HL-60 (cell line): ENCODE data around the gene RBM6.

Experiments
- DNase-seq, 2 experiments: peaks; one replicate each; pipeline ENCODE4 v3.0.0-alpha.2; 2010 to 2020; ENCODE audit warnings: low read depth in 1 of 2, low spot score in 1 of 2
- H3K27ac ChIP-seq: fragments of 250-450 bp; sonication (Bioruptor Pico); replicated peaks from 2 replicates; pipeline ENCODE4 v1.5.1; 2020; ENCODE audit warnings: mild to moderate bottlenecking, moderate library complexity
- H3K27me3 ChIP-seq: fragments of 250-450 bp; sonication (Bioruptor Pico); 2 replicates; pipeline ENCODE4 v1.5.1; 2021; ENCODE audit warnings: mild to moderate bottlenecking, moderate library complexity; ENCODE audit not compliant: insufficient read depth, poor library complexity, severe bottlenecking
- H3K4me3 ChIP-seq: replicated peaks from 2 replicates; pipeline ENCODE4 v1.5.1; 2011; ENCODE audit warnings: mild to moderate bottlenecking, control low read depth, low read length; ENCODE audit not compliant: insufficient read depth
- GABPA ChIP-seq: IDR thresholded peaks from 2 replicates; pipeline ENCODE4 v1.6.1; 2012; ENCODE audit warnings: low read depth
- POLR2AphosphoS5 ChIP-seq: IDR thresholded peaks from 2 replicates; pipeline ENCODE4 v1.6.1; 2012; ENCODE audit warnings: low read depth
- SPI1 ChIP-seq: IDR thresholded peaks from 2 replicates; pipeline ENCODE4 v1.6.1; 2012; ENCODE audit warnings: low read depth, mild to moderate bottlenecking, borderline replicate concordance
- TF ChIP-seq, protein P1 (sequence below): IDR thresholded peaks from one replicate; pipeline ENCODE4 v1.5.1; 2011; ENCODE audit warnings: low read length, control low read depth, inconsistent platforms; ENCODE audit not compliant: insufficient read depth
- TF ChIP-seq, protein P2 (sequence below): IDR thresholded peaks from 2 replicates; pipeline ENCODE4 v1.6.1; 2012; ENCODE audit warnings: low read depth; ENCODE audit not compliant: insufficient replicate concordance

RBM6 gene

DNA sequence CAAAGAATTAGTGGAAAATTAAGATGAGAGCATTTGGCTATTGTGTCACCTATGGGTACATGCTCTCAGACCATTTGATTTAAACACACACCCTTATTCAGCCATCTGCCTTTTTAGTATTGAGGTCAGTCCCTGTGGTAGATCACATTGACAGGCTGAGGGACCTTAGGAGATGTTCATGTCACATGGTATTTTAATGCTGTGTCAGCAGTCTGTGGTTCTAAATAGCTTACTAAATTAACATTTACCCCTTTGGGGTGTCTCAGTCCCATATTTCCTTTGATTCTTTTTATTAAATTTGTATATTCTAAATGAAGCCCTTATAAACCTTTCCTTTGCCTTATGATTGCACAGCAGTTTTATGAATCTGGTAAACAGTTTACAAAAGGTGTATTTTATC lies 151.0 kb downstream of the RBM6 start:
- no peak overlapping the region for H3K4me3 ChIP-seq
- no peak for DNase-seq
- peak overlapping the region; percentile 95 for H3K27ac ChIP-seq
- TF ChIP-seq SPI1 = no peak
- no peak for TF ChIP-seq POLR2AphosphoS5
- TF ChIP-seq, protein P1, sequence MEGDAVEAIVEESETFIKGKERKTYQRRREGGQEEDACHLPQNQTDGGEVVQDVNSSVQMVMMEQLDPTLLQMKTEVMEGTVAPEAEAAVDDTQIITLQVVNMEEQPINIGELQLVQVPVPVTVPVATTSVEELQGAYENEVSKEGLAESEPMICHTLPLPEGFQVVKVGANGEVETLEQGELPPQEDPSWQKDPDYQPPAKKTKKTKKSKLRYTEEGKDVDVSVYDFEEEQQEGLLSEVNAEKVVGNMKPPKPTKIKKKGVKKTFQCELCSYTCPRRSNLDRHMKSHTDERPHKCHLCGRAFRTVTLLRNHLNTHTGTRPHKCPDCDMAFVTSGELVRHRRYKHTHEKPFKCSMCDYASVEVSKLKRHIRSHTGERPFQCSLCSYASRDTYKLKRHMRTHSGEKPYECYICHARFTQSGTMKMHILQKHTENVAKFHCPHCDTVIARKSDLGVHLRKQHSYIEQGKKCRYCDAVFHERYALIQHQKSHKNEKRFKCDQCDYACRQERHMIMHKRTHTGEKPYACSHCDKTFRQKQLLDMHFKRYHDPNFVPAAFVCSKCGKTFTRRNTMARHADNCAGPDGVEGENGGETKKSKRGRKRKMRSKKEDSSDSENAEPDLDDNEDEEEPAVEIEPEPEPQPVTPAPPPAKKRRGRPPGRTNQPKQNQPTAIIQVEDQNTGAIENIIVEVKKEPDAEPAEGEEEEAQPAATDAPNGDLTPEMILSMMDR = no peak
- TF ChIP-seq, protein P2, sequence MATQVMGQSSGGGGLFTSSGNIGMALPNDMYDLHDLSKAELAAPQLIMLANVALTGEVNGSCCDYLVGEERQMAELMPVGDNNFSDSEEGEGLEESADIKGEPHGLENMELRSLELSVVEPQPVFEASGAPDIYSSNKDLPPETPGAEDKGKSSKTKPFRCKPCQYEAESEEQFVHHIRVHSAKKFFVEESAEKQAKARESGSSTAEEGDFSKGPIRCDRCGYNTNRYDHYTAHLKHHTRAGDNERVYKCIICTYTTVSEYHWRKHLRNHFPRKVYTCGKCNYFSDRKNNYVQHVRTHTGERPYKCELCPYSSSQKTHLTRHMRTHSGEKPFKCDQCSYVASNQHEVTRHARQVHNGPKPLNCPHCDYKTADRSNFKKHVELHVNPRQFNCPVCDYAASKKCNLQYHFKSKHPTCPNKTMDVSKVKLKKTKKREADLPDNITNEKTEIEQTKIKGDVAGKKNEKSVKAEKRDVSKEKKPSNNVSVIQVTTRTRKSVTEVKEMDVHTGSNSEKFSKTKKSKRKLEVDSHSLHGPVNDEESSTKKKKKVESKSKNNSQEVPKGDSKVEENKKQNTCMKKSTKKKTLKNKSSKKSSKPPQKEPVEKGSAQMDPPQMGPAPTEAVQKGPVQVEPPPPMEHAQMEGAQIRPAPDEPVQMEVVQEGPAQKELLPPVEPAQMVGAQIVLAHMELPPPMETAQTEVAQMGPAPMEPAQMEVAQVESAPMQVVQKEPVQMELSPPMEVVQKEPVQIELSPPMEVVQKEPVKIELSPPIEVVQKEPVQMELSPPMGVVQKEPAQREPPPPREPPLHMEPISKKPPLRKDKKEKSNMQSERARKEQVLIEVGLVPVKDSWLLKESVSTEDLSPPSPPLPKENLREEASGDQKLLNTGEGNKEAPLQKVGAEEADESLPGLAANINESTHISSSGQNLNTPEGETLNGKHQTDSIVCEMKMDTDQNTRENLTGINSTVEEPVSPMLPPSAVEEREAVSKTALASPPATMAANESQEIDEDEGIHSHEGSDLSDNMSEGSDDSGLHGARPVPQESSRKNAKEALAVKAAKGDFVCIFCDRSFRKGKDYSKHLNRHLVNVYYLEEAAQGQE = no peak
- no peak for TF ChIP-seq GABPA
- no peaks in the 10 kb centered on the region for H3K27me3 ChIP-seq

DNA sequence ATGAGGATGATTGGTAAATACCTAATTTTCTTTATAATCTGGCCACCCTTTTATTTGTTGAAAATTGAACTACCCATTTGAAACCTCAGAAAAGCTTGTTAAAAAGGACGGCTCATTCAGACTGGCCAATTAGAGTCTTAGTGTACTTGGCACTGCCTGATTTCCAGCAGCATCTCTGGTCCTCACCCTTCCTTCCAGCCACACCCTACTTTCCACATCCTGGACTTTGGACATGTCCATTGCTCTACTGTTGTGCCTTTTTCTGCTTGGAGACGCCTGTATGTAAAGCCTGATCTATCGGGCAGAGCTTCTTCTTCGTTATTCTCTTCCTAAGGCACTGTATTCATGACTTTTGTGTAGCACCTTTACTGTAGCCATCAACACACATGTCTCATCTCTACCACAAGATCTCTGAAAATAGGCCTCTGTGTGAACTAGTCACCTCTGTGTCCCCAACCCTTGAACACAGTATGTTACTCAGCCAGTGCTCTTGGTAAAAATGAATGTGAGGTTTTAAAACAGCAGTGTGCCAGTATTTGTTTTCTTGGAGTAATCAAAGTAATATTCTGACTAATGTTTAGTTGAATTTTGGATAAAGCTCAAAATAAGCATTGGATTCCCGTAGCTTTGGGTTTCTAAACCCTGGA lies 155.5 kb downstream of the RBM6 start:
- no peaks in the 10 kb centered on the region for H3K27me3 ChIP-seq
- DNase-seq = no peak
- TF ChIP-seq, protein P2 = no peak
- TF ChIP-seq GABPA (no peak), SPI1 (no peak)
- TF ChIP-seq, protein P1 = no peak

DNA sequence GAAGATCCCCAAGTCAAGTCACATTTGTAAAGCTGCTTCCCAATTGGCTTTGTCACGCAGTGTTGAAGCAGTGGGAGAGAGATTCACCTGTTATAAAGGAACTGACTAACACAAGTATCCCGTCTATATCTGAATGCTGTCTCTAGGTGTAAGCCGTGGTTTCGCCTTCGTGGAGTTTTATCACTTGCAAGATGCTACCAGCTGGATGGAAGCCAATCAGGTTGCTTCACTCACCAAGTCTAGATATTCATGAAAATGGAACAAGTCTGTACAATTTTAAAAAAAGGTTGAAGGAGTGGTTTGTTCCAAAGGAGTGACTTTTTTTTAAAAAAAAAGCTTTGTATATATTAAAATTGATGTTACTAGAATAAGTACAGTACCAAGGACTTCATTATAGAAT lies 160.4 kb downstream of the RBM6 start:
- H3K4me3 ChIP-seq = no peak overlapping the region
- H3K27ac ChIP-seq = no peak overlapping the region
- no peak for DNase-seq
- no peaks in the 10 kb centered on the region for H3K27me3 ChIP-seq
- TF ChIP-seq POLR2AphosphoS5 (no peak), GABPA (no peak), SPI1 (no peak)
- TF ChIP-seq, protein P1 = no peak
- TF ChIP-seq, protein P2 = no peak

More for the DNA sequence above, 155.5 kb downstream of the RBM6 start:
- Histone ChIP-seq H3K27ac (no peak overlapping the region), H3K4me3 (no peak overlapping the region)
